ENCODE data around the gene CD274.

CD274 gene

DNA sequence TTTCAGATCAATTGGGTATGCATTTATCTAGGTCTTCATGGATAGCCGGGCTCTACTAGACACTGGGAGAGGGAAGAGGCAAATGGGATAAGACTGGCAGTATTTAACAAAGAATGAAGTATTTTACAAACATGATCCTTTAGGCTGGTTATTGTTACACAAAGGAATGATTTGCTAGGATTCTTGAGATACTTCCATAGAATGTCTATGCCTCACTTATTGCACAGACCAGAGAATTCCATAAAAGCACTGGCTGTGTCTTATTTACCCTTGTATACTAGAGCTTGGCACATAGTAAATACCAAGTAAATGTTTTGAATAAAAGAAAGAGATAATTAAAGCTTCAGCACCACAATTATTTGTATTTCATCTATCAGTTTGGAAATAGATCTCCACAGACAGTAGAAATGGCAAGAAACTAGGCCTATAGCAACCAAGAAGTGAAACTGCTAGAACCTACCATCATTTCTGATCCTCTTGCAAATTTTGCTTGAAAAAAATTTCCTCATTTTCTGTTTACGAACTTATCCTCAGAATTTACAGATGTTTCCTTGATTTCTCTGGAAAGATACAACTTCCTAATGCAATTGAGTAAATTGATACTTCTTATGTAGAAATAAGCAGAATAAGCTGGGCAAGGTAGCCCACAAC lies 63.7 kb downstream of the CD274 start:
- no peaks in the 10 kb centered on the region for H3K27me3 ChIP-seq (ENCODE audit: insufficient read depth, low read length, poor library complexity, severe bottlenecking)
- no peak overlapping the region for H3K4me3 ChIP-seq (ENCODE audit: low read length, poor library complexity, severe bottlenecking)
- TF ChIP-seq EZH2phosphoT487 (IDR thresholded peaks at IDR 0.05; ENCODE audit: borderline replicate concordance) = no peak
- TF ChIP-seq, protein P1, sequence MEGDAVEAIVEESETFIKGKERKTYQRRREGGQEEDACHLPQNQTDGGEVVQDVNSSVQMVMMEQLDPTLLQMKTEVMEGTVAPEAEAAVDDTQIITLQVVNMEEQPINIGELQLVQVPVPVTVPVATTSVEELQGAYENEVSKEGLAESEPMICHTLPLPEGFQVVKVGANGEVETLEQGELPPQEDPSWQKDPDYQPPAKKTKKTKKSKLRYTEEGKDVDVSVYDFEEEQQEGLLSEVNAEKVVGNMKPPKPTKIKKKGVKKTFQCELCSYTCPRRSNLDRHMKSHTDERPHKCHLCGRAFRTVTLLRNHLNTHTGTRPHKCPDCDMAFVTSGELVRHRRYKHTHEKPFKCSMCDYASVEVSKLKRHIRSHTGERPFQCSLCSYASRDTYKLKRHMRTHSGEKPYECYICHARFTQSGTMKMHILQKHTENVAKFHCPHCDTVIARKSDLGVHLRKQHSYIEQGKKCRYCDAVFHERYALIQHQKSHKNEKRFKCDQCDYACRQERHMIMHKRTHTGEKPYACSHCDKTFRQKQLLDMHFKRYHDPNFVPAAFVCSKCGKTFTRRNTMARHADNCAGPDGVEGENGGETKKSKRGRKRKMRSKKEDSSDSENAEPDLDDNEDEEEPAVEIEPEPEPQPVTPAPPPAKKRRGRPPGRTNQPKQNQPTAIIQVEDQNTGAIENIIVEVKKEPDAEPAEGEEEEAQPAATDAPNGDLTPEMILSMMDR (conservative IDR thresholded peaks at IDR 0.05; ENCODE audit: low read length) = no peak
- H4K20me1 ChIP-seq (ENCODE audit: insufficient read depth, low read length, poor library complexity, severe bottlenecking) = no peaks in the 10 kb centered on the region
- H3K79me2 ChIP-seq (ENCODE audit: insufficient read depth, low read length) = no peaks in the 10 kb centered on the region
- H3F3A ChIP-seq (ENCODE audit: low read depth) = peaks cover 5% of the 10 kb centered on the region; the same call in 1 of the 2 replicates
- no peak overlapping the region for H3K4me2 ChIP-seq (ENCODE audit: low read depth, low read length, poor library complexity, severe bottlenecking)
- H2AFZ ChIP-seq (ENCODE audit: low read length) = no peak overlapping the region
- H3K9me2 ChIP-seq (replicated peaks; ENCODE audit: low read depth, low read length) = no peaks in the 10 kb centered on the region
- H3K9ac ChIP-seq (ENCODE audit: low read depth, low read length, poor library complexity, severe bottlenecking) = no peak overlapping the region
- H3K9me3 ChIP-seq (ENCODE audit: insufficient read depth, low read depth, low read length) = no peaks in the 10 kb centered on the region
- peaks cover 27% of the 10 kb centered on the region for H3K4me1 ChIP-seq (ENCODE audit: insufficient read depth, low read length, poor library complexity, severe bottlenecking)
- no peaks in the 10 kb centered on the region for H3K36me3 ChIP-seq (ENCODE audit: insufficient read depth, low read length)

DNA sequence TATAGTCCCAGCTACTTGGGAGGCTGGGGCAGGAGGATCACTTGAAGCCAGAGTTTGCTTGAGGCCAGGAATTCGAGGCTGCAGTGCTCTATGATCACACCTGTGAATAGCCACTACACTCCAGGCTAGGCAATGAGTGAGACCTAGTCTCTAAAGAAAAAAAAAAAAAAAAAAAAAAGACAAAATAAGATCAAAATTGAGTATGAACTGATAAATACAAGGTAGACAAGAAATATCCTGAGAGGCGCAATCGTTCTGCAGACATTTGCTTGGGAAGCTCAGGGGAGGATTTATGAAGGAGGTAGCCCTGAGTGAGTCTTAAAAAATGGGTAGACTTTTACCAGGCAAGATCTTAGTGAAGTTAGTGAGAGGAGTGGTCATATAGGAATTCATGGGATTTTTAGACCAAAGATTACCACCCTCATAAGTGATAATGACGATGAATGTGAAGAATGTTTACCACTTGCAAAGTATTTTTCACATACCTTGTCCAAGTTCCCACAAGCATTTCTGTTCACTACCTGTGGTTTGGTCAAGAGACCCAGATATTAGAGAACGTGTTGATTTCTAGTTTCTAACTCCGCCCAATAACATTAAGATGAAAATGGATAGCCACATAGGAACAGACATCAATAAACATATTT lies 64.4 kb downstream of the CD274 start:
- peaks cover 30% of the 10 kb centered on the region for H3K4me1 ChIP-seq (ENCODE audit: insufficient read depth, low read length, poor library complexity, severe bottlenecking)
- H3K9ac ChIP-seq (ENCODE audit: low read depth, low read length, poor library complexity, severe bottlenecking) = no peak overlapping the region
- H2AFZ ChIP-seq (ENCODE audit: low read length) = no peak overlapping the region
- peaks cover 5% of the 10 kb centered on the region; the same call in 1 of the 2 replicates for H3F3A ChIP-seq (ENCODE audit: low read depth)
- H3K4me3 ChIP-seq (ENCODE audit: low read length, poor library complexity, severe bottlenecking) = no peak overlapping the region
- no peaks in the 10 kb centered on the region for H3K36me3 ChIP-seq (ENCODE audit: insufficient read depth, low read length)
- H3K9me3 ChIP-seq (ENCODE audit: insufficient read depth, low read depth, low read length) = no peaks in the 10 kb centered on the region
- no peaks in the 10 kb centered on the region for H3K27me3 ChIP-seq (ENCODE audit: insufficient read depth, low read length, poor library complexity, severe bottlenecking)
- H3K9me2 ChIP-seq (replicated peaks; ENCODE audit: low read depth, low read length) = no peaks in the 10 kb centered on the region
- TF ChIP-seq EZH2phosphoT487 (IDR thresholded peaks at IDR 0.05; ENCODE audit: borderline replicate concordance) = no peak
- TF ChIP-seq, protein P1 (conservative IDR thresholded peaks at IDR 0.05; ENCODE audit: low read length) = no peak
- no peaks in the 10 kb centered on the region for H3K79me2 ChIP-seq (ENCODE audit: insufficient read depth, low read length)
- H4K20me1 ChIP-seq (ENCODE audit: insufficient read depth, low read length, poor library complexity, severe bottlenecking) = no peaks in the 10 kb centered on the region
- H3K4me2 ChIP-seq (ENCODE audit: low read depth, low read length, poor library complexity, severe bottlenecking) = no peak overlapping the region

DNA sequence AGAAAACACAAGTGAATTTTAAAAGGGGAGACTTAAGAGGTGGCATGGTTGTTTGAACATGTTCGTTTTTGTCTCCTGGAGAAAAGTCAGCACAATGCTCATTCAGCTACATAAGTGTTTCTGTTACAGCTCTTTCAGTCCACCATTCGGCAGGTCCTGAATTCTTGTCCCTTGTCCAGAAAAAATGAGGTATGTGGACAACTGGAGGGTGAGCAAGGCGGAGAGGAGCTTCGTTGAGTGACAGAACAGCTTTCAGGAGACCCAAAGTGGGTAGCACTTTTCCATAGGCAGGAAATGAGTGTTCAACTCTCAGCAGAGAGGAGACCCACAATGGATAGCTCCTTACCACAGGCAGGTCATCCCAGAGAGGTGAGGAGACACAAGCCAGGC lies 64.9 kb downstream of the CD274 start:
- Histone ChIP-seq H4K20me1 (ENCODE audit: insufficient read depth, low read length, poor library complexity, severe bottlenecking) (no peaks in the 10 kb centered on the region), H3K9me3 (ENCODE audit: insufficient read depth, low read depth, low read length) (no peaks in the 10 kb centered on the region), H3K4me2 (ENCODE audit: low read depth, low read length, poor library complexity, severe bottlenecking) (no peak overlapping the region), H3K79me2 (ENCODE audit: insufficient read depth, low read length) (no peaks in the 10 kb centered on the region), H3K4me3 (ENCODE audit: low read length, poor library complexity, severe bottlenecking) (no peak overlapping the region), H3K9me2 (replicated peaks; ENCODE audit: low read depth, low read length) (no peaks in the 10 kb centered on the region), H3F3A (ENCODE audit: low read depth) (peaks cover 5% of the 10 kb centered on the region; the same call in 1 of the 2 replicates), H3K4me1 (ENCODE audit: insufficient read depth, low read length, poor library complexity, severe bottlenecking) (peaks cover 35% of the 10 kb centered on the region), H3K36me3 (ENCODE audit: insufficient read depth, low read length) (no peaks in the 10 kb centered on the region), H3K9ac (ENCODE audit: low read depth, low read length, poor library complexity, severe bottlenecking) (no peak overlapping the region), H2AFZ (ENCODE audit: low read length) (no peak overlapping the region), H3K27me3 (ENCODE audit: insufficient read depth, low read length, poor library complexity, severe bottlenecking) (no peaks in the 10 kb centered on the region)
- no peak for TF ChIP-seq EZH2phosphoT487 (IDR thresholded peaks at IDR 0.05; ENCODE audit: borderline replicate concordance)
- TF ChIP-seq, protein P1 (conservative IDR thresholded peaks at IDR 0.05; ENCODE audit: low read length) = no peak
